HG03432 (cell line): ENCODE results near the gene STAG3.
A peak's percentile ranks its signal among the peaks of the same experiment; 100 is the strongest.
"Not testable (repeated sequence)": the region's sequence is repeated elsewhere in the genome, so short reads cannot be mapped to it uniquely, and the experiment has no call there.

ENCODE experiments used
- ATAC-seq: cut with Tn5 transposase; IDR thresholded peaks from one replicate; pipeline ENCODE4 v1.9.1; 2021; ENCODE audit warnings: mild to moderate bottlenecking, moderate library complexity; ENCODE audit not compliant: unreplicated experiment

STAG3 gene

GRCh38 chr7:100171840-100172239 lies 5.9 kb upstream of the STAG3 start:
- no peak for ATAC-seq

DNA sequence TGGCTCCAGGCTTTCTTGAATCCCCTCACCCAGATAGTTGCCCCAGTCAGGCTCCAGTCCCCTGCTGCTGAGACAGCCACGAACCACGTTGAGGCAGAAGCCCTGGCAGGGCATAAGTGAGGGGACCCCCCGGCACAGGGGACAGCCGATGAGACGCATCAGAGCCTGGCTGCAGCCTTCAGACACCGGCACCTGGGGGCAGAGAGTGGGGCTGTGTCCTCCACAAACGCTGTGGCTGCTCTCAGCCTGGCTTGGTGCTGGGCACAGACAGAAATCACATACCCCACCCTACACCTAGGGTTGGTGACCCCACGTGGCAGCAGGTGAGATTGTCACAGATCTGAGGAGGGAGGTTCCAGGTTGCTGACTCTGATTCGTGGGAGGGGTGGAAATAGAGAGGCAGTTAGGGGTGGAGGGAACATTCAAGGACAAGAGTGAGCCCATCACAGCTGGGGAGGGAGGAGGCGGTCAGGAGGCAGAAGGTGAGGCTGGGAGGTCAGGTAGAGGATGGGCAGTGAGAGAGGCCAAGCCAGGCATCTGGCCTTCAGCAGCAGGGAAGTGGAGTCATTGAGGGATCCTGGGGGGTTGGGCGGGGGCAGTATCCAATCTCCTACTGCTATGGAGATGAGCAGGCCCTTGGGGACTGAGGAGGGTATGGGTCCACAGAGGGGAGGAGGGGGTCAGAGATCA lies 3.8 kb upstream of the STAG3 start:
- no peak for ATAC-seq

DNA sequence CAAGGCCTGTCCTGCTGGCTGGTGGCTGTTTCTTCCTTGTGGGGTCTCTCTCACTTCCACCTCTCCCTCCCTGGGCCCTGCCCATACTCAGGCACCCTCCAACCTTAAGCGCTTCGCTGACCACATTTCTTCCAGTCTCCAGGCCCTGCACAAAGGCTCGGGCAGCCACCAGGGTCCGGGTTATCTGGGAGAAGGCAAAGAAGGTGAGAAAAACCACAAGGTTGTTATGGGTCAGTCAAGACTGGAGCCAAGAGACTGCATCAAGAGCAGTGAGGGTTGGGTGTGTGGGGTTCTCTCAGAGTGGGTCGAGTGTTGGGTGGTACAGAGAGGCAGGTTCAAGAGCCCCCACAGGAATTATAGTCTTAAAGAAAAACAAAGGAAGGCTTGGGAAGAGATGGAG lies 3.1 kb upstream of the STAG3 start:
- ATAC-seq: no peak

DNA sequence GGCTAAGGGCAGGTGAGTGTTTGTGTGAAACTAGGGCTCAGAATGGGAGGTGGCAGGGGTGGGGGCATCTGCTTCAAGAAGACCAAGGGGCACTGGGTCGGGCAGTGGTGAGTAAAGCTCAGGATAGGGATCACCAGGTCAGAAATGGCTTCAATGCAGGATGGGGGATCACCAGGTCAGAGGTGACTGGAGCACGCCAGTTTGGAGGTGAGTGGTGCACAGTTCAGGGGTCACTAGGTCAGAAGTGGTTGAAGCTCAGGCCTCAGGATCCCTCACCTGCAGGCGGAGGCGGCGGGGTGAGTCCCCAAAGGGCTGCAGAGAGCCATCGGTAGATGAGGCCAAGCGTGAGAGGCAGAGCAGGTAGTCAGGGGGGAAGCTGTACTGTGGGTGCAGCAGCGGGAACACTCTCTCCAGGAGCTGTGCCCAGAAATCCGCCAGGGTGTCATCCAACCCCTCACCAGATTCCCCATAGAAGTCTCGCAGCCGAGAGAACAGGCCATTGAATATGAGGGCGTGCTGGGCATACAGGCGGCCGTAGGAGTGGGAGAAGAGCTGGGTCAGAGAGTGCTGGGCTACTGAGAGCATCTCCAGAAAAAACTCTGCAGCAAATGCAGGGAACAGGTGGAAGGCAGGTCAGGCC lies 2.3 kb upstream of the STAG3 start:
- no peak for ATAC-seq

DNA sequence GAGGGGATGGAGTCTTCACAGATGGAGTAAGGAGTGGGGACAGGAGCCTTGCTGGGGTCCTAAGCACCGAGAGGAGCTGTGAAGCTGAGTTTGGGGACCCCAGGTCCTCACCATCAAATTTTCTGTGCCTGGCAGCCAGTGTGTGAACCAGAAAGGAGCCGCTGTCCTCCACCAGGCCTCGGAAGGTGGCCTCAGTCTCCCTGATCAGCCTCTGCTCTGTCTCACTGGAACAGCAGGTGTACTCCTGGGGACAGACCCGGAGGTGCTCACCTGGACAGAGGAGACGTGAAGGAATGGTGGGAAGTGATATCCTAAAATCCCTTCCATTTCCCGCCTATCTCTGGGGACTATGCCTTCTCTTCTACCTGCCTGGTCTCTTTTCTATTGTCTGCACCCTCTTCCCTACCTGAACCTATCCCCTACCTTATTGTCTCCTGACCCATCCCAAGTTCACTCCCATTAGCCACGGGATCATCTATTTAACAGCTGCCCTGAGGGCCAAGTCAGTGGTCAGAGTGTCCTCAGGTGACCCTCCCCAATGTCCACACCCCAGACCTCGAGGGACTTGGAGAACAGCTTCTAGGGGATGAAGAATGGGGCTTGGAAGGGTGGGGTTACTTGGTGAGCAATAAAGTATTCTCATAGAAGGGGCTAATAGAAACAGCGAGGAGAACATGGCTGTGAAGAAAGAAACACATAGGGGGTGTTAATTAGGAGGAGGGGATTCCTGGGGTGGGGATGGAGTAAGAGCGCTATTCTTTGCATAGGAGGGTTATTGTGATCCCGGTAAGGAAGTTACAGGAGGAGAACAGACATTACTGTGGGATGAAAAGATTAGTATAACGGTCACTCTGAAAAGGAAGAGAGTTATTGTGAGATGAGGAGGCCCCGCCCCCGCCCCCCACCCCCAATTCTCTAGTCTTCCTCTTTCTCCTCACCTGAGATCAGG lies 1.3 kb upstream of the STAG3 start:
- no peak for ATAC-seq

DNA sequence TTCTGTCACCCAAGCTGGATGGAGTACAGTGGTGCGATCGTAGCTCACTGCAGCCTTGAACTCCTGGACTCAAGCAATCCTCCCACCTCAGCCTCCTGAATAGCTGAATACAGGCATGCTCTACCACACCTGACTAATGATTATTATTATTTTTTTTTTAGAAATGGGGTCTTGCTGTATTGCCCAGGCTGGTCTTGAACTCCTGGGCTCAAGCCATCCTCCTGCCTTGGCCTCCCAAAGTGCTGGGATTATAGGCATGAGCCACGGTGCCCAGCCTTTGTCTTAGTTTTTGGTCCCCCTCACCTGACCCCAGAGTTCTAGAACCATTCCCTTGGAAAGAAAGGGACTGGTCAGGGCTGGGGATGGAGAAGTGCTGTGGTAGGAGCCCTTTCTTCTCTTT lies 2.4 kb downstream of the STAG3 start:
- ATAC-seq: not testable (repeated sequence)

- ATAC-seq: not testable (repeated sequence)
These were observed 4.9 kb downstream of the STAG3 start for GRCh38 chr7:100182616-100183015.

- not testable (repeated sequence) for ATAC-seq
These were observed 5.4 kb downstream of the STAG3 start for GRCh38 chr7:100183090-100183489.

DNA sequence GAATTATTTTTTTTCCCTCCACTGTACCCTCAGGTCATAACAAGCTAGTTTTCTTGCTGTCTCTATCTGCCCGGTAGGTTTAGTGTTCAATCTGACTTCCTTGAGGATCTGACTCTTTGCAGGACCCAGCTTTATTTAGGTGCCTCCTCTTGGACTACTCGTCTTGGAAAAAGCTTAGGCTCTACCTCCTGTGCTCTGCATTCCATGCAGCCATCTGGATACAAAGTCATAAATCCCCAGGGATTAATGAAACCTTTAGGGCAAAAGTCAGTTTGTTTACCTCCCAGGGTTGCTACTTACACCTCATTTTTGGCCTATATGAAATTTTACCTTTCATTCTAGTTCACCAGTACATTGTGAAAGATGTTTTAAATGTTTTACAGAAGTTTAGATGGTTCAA lies 8.0 kb downstream of the STAG3 start:
- ATAC-seq: no peak

DNA sequence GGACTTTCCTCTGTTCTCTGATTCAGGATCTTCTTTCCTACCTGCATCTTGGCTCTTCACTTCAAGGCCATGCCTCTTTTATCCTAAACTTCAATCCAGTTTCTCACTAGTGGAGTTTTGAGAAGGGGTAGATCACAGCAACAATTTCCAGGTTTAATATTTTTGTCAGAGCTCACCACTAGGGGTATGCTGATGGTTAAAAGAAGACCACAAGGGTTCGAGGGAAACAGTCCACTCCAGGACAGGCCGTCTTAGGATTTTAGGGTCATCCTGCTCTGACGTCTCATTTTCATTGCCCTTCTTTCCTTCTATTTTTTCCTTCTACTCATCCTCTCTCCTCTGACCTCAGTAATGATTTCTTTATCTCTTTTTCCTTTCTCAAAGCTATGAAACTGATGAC lies 11.3 kb downstream of the STAG3 start:
- ATAC-seq: no peak

GRCh38 chr7:100190048-100190711 lies 12.5 kb downstream of the STAG3 start:
- no peak for ATAC-seq

GRCh38 chr7:100191775-100192174 lies 14.1 kb downstream of the STAG3 start:
- ATAC-seq: no peak

GRCh38 chr7:100192281-100192862 lies 14.7 kb downstream of the STAG3 start:
- ATAC-seq: not testable (repeated sequence)

GRCh38 chr7:100192969-100193368 lies 15.3 kb downstream of the STAG3 start:
- no peak for ATAC-seq

DNA sequence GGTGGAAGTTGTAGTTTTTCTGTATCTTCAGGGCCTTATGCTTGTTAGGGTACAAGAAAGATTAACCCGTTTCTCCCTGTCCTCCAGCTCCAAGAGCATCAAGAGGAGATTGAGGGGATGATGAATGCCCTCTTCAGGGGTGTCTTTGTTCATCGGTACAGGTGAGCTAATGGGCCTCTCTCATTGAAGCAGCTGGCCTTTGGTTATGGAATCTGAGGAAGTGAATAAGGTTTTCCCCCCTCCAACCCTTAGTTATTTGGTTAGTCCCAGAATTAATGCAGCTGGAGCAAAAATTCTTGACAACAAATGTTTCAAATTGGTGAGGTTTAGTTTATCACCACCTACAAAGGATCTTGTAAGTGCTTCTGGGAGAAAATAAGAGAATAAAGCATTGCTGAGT lies 17.5 kb downstream of the STAG3 start:
- ATAC-seq: no peak

GRCh38 chr7:100195901-100196322 lies 18.2 kb downstream of the STAG3 start:
- ATAC-seq: peak; percentile 51

GRCh38 chr7:100198266-100198665 lies 20.5 kb downstream of the STAG3 start:
- no peak for ATAC-seq

GRCh38 chr7:100200693-100201092 lies 23.0 kb downstream of the STAG3 start:
- no peak for ATAC-seq

GRCh38 chr7:100204454-100204853 lies 26.7 kb downstream of the STAG3 start:
- ATAC-seq: no peak

DNA sequence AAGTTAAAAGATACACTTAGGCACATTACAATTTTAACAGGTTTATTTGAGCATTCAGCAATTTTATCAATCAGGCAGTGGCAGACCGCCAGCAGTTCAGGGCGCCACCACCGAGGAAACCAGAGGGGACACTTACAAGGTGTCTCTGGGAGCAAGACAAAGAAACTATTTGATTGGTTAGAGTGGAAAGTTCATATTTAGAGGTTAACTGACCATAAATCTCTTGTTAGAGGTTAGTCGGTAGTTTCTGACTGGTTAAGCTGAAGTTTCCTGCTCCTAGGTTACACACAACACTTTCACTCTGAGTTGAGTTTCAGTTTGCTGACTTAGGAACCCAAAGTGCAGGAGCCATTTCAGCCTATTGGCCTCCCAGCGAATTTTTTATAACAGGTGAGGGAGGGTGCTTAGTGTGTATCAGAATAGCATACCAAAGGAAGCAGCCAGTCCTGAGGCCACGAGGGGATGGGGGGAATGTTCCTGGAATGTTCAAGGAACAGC lies 31.2 kb downstream of the STAG3 start:
- peak; percentile 66 for ATAC-seq
